SU-DHL-6 (cell line): ENCODE measurements around the gene INIP.

Experiments used
- EZH2phosphoT487 ChIP-seq: fragments of 200-600 bp; sonication (generic), shearing (Covaris generic); conservative IDR thresholded peaks from 2 replicates; pipeline ENCODE4 v1.6.1; 2018; ENCODE audit warnings: mild to moderate bottlenecking, antibody characterized with exemption, low read length, moderate library complexity, mixed read lengths
- TF ChIP-seq, protein P1 (sequence below): fragments of 200-600 bp; sonication (generic); IDR thresholded peaks from one replicate; pipeline ENCODE4 v1.5.1; 2017; ENCODE audit warnings: antibody characterized with exemption, mild to moderate bottlenecking, low read length, moderate library complexity; ENCODE audit not compliant: insufficient read depth, poor library complexity, severe bottlenecking

DNA sequence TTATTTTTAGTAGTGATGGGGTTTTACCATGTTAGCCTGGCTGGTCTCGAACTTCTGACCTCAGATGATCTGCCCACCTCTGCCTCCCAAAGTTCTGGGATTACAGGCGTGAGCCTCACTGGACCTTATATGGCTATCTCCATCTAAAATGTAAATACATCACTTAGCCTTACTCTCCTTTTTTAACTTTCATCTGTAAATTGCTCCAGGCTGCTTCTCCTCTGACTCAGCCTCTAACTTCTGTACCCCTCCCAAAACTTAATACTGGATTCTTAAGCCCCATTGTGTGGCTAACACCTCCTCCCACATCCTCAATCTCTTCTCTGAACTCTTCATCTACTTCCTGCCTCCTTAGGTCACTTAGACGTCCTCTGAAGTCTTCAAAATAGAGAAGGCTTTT is 36.7 kb upstream of the INIP start:
- TF ChIP-seq, protein P1, sequence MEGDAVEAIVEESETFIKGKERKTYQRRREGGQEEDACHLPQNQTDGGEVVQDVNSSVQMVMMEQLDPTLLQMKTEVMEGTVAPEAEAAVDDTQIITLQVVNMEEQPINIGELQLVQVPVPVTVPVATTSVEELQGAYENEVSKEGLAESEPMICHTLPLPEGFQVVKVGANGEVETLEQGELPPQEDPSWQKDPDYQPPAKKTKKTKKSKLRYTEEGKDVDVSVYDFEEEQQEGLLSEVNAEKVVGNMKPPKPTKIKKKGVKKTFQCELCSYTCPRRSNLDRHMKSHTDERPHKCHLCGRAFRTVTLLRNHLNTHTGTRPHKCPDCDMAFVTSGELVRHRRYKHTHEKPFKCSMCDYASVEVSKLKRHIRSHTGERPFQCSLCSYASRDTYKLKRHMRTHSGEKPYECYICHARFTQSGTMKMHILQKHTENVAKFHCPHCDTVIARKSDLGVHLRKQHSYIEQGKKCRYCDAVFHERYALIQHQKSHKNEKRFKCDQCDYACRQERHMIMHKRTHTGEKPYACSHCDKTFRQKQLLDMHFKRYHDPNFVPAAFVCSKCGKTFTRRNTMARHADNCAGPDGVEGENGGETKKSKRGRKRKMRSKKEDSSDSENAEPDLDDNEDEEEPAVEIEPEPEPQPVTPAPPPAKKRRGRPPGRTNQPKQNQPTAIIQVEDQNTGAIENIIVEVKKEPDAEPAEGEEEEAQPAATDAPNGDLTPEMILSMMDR, result no peak
- TF ChIP-seq EZH2phosphoT487, result no peak
